ENCODE results near the gene PHACTR1.

PHACTR1 gene

DNA sequence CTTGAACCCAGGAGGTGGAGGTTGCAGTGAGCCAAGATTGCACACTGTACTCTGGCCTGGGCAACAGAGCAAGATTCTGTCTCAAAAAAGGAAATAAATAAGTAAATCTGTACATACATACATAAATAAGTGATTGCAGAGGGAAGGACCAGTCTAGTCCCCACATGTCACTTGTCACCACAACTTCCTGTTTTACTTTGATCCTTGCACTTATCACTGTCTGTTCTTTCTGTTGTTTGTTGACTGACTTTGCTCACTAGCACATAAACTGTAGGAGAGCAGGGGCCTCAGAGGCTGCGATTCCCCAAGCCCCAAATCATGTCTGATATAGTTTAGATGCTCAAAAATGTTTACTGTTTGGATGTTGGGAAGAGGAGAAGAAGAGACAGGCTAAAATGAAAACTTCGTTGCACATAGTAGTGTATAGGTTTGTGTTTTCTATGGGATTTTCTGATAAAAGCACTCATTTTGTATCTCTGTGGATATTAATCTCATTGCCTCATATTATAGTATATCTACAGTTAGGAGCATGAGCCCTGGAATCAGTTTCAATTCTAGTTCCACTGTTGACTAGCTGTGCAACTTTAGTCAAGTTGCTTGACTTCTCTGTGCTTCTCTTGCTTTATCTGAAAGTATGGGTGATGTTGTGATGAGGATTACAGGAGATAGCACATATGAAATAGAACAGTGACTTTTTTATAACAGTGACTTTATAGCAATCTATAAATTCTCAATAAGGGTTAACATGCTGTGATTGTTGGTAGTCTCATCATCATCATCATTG, 446.8 kb downstream of the PHACTR1 start:
- DNase-seq (ENCODE audit: low spot score) = no peak

DNA sequence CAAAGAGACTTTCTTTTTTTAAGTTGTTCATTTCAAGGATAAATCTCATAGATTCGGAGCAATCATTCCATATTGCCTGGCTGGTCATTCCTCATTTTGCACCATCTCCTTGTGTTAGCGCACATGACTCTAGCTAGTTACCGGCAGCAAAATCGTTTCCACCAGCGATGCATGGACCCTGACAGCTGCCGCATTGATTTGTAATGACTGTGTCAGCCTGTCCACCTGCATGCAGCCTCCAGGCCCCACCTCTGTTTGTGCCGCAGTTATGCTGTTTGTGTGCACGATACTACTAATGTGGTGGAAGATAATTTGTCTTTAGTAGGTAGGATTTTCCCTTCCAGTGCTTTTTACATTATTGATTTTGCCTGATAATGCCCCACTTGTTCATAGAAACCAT, 447.7 kb downstream of the PHACTR1 start:
- DNase-seq (ENCODE audit: low spot score) = no peak

DNA sequence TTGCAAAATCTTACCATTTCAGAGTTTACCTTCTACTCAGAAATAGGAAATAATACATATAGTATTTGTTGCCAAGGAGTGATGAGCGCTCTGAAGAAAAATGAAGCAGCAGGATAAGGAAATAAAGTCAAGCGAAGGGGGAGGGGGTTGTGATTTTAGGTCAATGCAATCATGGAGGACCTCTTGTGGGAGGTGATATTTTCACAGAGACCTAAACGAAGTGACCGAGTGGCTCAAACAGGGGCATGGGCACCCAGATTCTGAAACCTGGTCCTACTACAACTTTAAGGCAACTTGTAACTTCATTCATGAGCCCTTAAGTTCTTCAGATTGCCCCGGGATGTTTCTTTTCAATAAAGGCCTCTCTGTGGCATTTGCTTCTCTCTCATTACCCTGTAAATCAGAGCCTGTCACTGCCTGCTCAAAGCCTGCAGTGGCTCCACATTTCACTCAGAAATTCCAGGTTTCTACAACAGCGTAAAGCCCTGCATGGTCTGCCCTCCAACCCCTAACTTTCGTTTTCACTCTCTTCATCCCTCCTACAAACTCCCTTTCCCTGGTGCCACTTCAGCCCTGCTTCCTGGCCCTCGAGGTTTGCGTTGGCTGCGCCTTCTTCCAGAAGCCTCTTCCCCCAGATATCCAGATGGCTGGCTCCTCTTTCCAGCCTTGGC, 449.1 kb downstream of the PHACTR1 start:
- no peak for DNase-seq (ENCODE audit: low spot score)

DNA sequence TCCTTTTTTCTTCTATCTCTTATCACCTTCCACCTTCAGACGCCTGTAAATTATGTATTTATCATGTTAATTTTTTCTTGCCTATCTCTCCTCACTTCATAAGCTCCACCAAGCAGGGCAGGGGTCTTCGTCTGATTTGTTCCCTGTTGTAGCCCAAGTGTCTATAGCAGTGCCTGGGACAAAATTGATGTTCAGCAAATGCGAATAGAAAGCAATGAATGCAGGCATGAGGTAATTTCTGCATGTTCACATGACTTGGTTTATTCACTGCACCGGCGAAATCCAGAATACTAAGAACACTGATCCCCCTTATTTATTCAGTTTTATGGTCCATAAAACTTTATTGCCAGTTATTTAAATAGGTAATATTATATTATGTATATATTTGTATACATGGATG, 449.7 kb downstream of the PHACTR1 start:
- DNase-seq (ENCODE audit: low spot score) = no peak

DNA sequence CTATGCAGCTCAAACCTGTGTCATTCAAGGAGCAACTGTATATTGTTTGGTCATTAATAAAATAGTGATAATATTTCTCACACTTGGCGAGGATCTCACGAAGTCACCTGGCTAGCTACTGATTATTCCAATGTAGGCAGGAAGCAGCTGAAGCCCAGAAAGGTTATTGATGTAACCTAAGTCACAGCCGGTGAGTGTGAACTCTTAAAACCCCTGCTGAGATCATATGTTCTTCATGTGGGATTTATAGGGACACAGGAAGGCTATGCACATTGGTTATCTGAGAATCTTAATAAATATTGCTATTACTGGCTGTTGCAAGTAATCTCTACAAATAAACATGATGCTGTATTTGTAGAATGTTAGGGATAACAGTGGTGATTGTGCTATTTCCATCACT, 450.3 kb downstream of the PHACTR1 start:
- no peak for DNase-seq (ENCODE audit: low spot score)

DNA sequence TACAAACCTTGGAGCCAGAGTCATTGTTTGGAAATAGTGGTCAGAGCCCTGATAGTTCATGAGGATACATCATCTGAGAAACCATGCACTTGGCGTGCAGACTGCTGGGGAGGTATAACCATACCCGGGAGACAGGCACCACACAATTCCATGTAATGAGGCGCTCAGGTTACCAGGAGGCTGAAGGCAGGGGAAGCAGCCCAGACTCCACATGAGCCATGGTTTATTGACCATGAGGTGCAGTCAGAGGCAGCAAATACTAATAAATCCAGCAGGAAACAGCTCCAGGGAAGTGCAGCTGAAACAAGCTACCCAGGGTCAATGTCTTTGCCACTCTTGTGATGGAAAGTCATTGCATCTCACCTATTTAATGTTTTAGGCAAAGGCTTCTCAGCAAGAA, 455.7 kb downstream of the PHACTR1 start:
- no peak for DNase-seq (ENCODE audit: low spot score)

DNA sequence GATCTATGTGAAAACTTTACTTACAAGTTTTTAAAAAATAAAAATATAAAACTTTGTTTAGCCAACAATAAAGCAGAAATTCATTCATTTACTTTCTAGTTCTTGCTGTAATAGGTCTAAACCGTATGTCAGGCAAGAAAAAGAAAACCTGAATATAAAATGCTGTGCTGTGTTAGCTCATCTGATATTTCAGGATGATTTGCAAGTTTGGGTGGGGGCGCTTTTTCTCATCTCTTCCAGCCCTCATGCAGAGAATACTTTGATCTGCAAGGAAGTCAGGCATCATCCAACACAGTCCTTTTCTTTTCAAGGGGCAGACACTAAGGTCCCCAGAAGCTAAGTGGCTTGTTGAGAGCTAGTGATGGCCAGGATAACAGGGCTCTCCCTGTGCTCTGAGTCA, 458.5 kb downstream of the PHACTR1 start:
- DNase-seq (ENCODE audit: low spot score) = no peak

DNA sequence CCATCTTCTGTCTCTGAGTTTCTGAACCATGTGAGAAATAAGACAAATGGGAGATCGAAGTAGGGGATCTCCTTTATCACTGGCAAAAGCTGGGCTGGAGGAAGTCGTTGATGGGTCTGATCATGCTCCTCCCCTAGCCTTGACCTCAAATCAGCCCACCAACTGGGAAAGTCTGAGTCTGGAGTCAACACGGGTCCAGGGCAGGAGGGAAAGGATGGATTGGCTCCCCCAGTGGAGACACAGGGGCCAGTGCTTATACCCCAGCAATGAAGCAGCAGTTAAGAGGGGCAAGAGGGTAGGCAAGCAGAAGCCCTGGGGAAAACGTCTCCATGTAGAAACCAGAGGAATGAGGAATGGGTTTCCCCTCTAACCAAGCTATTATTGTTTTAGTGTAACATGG, 459.2 kb downstream of the PHACTR1 start:
- no peak for DNase-seq (ENCODE audit: low spot score)

DNA sequence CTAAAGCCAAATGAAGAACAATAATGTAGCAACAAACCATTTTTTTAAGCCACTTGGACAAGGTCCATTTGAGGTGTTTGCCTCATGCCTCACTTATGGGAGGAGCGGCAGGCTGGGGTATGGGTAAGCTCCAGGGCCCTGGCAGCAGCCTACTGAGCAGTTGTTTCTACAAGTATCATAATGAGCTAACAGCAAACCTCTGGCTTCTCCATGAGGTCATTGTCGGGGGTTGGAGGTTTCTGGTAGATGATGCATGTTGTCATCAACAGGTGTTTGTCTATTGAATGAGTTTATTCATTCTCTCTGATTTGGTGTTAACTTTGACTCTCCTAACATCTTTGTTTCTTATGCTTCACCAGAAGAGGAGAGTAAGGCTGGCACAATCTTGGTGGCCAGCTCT, 461.1 kb downstream of the PHACTR1 start:
- no peak for DNase-seq (ENCODE audit: low spot score)

DNA sequence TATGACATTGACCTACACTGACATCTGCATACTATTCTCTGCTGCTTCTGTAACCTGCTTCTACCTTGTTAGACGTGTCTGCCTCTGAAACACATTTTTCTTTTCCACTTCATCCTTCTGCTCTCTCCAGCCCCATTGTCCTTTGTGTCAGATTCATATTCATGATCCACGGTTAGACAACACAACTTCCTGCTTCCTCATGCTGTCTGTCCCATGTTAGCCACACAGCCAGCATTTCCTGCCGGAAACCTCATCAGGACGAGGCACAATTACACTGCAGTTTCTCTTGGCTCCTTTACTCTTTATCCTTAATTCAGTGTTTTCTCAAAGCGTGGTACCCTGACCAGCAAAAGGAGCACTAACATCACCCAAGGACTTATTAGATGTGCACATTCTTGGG, 461.5 kb downstream of the PHACTR1 start:
- DNase-seq (ENCODE audit: low spot score) = no peak

DNA sequence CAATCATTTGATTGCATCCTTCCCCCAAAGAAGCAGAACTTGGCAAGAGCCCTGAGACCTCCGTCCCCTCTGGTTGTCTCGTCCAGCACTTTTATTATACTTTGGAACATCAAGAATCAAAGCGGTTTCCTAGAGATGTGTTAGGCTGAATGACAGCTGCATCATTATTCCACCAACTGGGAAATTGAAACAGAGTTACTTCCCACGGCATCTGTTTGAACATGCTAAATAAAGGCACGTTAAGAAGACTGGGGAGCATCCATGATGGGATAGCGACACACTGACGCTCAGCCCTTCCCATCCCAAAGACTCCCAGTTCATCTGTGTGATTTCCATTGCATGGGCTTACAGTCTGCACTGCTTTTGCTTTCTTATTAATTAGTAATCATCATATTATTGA, 464.0 kb downstream of the PHACTR1 start:
- DNase-seq (ENCODE audit: low spot score) = no peak

DNA sequence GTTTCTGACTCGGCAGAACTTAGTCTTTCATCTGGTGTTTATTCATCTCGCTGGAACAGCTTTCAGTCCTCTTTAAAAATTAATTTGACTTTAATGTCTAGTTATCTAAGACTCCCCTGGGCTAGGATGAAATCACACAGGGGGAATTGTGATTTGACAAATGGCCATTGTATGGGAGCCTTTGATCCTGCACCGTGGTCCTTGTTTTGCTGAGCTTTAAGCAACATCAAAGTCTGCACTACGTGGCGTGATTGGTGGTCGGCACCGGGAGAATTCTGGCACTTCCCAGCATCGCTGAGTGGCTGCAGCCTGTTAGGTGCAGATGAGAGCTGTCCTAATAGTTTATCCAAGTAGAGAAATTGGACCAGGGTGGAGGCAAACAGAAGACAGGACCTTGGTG, 464.8 kb downstream of the PHACTR1 start:
- no peak for DNase-seq (ENCODE audit: low spot score)

DNA sequence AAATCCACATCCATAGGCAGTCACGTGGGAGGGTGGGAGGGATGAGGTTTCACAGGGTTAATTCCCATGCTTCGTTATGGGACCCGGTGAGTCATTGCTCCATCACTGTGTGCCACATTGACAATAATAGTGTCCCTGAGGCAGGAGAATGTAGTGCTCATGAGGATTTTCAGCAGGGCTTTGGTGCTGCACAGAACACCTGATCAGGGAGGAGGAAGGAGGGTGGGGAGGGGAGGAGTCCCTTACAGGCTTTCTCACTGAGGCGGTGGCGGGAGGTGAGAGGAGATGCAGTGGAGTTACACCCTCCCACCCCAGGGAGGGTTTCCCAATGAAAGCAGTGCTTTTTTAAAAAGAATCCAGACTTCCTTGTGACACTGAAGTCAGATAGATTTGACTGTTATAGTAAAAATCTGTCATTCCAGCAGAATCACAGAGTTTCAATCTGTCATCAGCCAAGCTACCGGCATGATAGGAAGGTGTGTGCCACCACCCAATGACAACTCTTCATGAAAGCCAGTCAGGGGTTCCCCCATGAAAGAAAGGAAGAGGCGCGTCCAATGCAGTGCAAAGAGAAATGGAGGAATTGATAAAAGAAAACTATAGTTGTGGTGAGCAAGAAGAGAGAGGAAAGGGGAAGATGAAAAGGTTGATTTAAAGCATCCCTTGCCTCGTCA, 467.0 kb downstream of the PHACTR1 start:
- DNase-seq (ENCODE audit: low spot score) = no peak

DNA sequence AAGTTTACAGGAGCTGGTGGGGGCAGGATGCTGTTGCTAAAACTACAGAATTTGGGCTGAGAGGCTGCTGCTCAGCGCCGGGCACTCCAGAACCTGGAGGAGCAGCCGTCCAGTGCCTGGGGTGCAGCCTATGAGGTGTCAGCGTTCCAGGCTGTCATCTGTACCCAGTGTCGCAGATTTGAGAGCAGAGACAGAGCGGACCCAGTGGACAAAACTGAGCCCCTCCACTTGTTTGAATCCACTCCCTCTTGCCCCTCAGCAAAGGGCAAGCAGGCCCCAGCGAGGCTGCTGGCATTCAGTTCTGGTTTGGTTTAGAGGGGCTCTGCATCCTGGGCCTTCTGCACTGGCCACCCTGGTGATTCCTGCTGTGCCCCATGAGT, 467.5 kb downstream of the PHACTR1 start:
- no peak for DNase-seq (ENCODE audit: low spot score)

DNA sequence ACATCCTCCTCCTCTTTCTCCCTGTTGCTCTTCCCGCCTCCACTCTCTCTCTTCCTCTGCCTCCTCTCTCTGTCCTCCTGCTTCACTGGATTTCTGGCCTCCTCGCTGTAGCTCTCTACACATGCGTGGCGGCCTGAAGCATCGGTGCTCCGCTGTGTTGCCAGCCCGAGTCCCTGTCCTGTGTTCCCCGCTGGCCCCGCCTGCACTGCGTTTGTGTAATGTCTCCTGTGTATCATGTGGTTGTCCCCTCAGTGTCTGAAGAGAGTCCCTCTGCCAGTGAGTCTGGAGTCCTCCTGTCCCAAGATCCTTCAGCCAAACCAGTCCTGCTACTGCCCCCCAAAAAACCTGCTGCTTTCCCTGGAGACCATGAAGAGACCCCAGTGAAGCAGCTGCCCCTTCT, 468.0 kb downstream of the PHACTR1 start:
- no peak for DNase-seq (ENCODE audit: low spot score)

DNA sequence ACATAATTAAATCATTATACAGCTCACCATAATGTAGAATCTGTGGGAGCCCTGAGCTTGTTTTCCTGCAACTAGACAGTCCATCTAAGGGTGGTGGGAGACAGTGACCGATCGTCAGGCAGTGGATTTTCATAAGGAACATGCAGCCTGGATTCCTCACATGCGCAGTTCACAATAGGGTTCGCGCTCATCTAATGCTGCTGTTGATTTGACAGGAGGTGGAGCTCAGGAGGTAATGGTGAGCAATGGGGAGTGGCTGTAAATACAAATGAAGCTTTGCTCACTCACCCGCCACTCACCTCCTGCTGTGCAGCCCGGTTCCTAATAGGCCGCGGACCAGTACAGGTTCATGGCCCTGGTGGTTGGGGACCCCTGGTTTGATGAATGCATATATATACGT, 470.3 kb downstream of the PHACTR1 start:
- no peak for DNase-seq (ENCODE audit: low spot score)

DNA sequence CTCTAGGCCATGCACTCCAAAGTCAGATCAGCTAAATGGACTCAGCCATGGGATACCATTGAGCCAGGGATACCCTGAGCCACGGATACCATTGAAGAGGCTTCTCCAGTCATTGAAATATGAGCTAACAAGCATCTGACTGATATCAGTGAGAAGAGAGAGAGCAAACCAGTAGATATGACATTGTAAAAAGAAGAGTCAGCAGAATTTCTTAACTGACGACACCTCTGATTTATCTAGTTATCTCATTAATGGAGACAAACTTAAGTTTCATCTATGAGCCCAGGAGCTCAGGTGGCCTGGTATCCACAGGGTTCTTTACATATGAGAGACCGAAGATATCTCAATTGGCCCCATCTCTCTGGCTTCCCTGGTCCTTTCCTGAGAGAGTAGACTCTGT, 471.1 kb downstream of the PHACTR1 start:
- DNase-seq (ENCODE audit: low spot score) = no peak

DNA sequence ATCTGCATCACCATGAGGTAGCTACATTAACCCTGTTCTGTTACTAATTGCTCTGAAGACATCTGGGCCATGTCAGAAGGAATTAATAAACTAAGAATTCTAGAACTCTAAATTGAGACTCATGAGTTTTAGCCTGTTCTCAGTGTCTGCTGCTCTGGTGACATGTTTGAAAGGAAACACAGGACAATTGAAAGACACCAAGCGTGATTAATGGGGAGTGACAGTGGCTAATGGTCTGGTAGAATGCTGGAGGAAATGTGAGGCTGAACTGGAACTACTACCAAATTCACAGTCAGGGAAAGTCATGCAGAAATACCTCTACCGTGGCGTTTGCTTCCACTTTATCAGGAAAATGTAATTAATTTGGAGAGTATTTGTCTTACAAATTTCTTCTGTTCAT, 471.7 kb downstream of the PHACTR1 start:
- DNase-seq (ENCODE audit: low spot score) = no peak

DNA sequence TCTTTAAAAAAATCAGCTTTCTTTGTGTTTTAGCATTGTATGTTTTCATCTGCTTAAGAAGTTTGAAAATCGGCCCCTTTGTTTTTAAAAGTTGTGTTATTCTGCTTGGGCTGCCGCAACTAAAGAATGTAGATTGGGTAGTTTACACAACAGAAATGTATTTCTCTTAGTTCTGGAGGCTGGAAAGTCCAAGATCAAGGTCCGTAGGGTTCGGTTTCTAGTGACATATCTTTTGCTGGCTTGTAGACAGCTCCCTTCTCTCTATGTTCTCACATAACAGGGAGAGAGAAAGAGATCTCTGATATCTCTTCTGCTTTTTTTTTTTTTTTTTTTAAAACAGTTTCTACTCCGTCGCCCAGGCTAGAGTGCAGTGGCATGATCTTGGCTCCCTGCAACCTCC, 473.1 kb downstream of the PHACTR1 start:
- DNase-seq (ENCODE audit: low spot score) = no peak

DNA sequence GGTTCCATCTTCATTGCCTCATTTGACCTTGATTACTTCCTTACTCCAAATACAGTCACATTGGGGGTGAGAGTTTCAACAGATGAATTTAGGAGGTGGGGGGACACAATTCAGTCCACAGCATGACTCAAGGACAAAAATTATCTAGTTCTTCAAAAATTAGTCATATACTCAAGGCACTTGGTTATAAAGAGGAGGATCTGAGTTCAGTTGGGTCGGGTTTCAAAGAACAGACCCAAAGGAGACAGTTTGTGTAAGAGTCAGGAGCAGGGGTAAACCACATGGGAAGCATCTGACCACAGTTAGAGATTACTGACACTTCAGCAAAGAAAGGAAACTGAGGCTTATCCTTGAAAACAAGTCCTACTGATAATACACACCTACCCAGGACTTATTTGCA, 473.8 kb downstream of the PHACTR1 start:
- no peak for DNase-seq (ENCODE audit: low spot score)

DNA sequence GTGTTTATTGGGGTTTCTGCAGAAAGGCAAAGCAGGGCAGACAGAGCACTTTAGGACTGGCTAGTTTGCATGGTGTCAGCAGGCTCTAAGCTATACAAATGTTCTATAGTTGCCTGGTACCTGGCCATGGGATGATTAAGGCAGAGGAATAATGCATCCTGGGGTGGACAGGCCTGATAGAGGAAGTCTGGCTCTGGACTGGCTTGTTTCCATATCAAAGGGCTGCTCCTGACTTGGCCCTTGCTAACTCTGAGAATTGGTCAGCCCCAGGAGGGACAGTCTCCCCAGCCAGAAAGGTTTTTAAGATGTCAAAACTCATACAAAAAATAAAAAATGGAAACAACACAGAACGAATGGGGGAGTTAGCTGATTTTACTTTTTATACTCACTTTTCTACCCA, 474.9 kb downstream of the PHACTR1 start:
- no peak for DNase-seq (ENCODE audit: low spot score)

DNA sequence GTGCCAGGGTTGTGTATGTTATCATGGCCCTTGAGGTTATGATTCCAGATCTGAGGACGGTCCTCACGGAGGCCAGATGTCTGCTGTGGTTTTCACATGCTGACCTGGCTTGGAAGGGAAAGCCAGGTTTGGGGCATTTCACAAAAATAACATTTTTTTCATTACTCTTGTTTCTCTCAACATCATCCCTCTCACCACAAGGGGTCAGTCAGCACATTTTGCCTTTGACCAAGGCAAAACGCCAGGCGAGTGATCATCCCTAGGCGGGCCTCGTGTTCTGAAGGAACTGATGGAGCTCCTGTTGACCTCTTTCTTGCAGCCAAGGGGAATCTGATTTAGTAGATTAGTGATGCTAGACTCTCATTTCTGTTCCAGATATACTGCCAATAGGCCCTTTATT, 478.3 kb downstream of the PHACTR1 start:
- DNase-seq (ENCODE audit: low spot score) = peak; percentile 4

DNA sequence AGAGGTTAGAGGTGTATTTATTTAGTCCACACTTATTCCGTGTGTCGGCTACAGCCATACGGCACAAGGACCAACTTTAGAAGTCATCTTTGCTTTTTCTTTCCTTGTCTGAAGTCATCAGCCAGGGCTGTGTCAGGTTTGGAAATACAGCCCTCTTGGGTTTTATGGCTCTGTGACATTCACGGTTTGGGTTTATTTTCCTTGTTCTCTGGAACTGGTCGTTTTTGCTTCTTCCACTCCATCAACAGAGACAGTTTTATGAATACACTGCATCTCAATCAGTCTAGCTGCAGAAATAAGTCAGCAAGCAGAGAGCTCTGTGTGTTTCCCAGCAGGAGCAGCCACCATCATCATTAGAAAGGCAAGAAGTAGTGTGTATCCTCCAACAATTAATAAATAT, 479.2 kb downstream of the PHACTR1 start:
- DNase-seq (ENCODE audit: low spot score) = no peak

DNA sequence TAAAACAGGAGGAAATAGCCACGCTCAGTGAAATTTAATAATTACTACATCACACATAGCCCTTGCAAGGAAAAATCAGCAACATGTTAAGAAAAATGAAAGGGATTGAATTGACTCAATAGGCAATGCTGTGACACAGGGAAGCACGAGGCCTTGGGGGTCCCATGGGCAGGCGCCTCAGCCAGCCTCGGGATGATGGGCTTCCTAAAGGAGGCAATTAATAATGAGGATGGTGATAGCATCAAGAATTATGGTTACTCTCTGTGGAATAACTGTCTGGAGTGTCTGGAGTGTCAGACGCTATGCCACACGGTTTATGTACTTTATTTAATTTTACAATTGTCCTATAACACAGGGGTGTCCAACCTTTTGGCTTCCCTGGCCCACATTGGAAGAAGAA, 481.6 kb downstream of the PHACTR1 start:
- DNase-seq (ENCODE audit: low spot score) = no peak

Measured in CD4-positive, alpha-beta T cell treated with Interleukin-15 for 4 hours (primary cell).